ENCODE data around the gene TMEM132D. TPM values are rescaled to one million over a fixed set of nuclear protein-coding genes. Genes with fewer than 3 reads are reported as not detected.

Gene TMEM132D
- total RNA-seq, 1 experiment from 2014 or later, result 0.05 TPM

DNA sequence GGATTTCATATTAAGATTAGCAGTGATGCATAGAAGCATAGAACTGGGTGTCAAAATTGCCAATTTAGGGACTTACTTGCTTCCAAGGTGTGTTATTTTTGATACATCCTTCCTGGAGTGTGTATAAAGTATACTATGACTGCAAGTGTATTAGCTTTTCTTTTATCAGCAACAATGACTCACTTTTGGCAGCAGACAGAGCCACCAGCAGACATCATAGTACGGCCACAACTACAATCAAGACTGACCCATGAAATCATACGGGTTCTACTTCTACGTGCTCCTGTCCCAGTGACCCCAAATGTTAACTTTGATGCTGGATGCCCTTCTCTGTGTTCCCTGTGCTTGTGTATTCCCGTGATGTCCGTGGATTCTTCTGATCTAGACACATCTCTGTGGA is 443.9 kb downstream of the TMEM132D start:
- no peak for DNase-seq (ENCODE audit: low read depth)

DNA sequence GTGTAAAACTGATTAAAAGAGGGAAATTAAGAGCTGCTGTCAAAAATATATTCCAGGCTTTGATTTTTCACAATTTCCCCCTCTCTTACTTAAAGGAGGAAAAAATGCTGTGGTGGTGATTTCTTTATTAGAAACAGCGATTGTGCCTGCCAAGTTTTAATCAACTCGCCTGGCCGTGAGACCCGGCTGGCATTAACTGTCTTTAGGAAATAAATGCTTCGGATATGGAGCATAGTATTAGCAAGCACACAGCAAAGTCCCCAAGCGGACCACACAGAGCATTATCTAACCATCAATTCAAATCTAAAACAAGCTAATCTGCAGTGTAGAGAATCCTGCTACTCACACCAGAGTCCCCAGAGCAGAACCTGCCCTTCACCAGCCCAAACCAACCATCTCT is 457.1 kb downstream of the TMEM132D start:
- no peak for DNase-seq (ENCODE audit: low read depth)

DNA sequence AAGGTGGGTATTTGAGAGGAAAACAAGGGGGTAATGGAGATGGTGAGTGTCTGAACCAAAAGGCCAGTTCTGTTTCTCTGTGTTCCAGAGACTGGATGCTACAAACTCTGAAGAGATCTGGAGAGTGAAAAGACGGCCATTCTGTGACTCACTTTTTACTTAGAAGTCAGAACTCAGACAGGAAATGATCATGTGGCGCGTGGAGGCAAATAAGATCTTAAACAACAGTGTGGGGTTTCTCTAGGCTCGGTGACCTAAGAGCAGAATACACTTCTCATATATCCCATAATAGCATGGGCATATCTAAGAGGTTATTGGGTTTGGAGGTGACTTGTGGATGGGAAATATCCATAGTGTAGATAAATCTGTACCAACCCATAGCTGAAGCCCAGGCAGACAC is 463.5 kb downstream of the TMEM132D start:
- no peak for DNase-seq (ENCODE audit: low read depth)

DNA sequence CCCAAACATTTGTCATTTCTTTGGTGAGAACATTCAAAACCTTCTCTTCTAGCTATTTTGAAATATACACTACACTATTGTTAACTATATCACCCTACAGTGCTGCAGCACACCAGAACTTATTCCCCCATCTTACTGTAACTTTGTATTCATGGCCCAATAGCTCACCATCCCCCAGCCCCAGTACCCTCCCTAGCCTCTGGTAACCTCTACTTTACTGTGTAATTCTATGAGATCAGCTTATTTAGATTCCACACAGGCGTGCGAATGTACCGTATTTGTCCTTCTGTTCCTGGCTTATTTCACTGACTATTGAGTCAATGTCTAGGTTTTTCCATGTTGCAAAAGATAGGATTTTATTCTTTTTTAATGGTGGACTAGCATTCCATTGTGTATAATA is 469.0 kb downstream of the TMEM132D start:
- no peak for DNase-seq (ENCODE audit: low read depth)

DNA sequence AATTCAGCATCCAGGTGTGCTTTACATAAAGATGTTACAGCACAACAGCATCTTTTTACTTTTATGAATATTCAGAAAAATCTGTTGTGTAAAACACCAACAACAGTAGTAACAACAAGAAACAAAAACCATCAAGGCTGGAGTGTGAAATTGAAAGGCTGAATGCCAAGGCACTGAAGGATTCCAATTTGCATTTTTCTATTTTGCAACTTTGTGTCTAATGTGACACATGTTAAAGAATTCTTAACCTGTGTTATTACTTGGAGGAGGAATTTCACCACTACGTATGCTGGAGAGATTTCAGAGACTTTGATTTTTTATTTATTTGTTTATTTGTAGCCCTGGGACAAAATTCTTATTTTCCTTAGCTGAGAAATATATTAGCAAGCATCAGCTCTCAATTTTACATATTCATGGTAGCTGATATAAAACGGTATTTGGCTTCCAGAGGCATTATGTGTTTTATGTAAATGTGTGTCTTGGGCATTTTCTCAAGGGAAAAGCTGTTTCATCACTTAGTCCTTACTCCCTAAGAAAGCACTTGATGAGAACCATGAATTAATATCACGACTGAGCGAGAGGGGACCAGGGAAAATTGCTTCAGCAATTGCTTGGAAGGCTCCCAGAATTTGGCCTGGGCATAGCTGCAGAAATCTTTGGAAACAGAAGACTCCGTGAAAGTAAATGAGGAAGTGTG is 475.4 kb downstream of the TMEM132D start:
- no peak for DNase-seq (ENCODE audit: low read depth)

DNA sequence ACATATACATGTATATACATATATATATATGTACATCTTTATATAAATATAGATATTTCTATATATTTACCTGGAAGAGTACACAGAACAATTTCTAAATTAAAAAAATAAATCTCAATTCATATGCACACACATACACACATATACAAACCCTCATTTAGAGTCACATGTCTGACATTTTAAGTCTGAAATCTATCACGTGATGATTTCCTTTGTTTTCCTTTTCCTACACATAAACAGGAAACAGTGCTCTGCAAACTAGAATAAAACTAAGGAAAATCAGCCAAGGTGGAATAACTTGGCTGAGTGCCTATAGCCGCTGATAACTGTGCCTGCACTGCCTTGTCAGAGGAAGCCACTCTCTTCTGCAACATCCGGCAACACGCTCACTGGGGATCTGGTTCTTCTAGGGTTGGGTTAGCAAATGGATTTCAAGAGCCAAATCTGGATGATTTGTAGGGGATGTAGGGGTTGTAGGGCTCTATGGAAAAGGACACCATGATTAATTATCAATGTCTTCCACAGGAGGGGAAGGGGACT is 480.7 kb downstream of the TMEM132D start:
- DNase-seq (ENCODE audit: low read depth), result no peak

DNA sequence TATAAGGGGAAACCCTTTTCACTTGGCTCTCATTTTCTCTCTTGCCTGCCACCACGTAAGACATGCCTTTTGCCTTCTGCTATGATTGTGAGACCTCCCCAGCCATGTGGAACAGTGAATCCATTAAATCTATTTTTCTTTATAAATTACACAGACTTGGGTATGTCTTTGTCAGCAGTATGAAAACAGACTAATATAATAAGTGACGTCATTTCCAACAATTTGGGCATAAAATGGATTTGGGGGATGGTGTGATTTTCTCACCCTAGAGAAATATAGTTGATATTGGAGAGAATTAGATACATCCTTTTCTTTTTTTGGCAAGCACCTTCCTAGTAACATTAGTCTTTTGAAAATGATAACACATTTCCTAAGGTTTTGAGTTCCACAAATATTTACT is 490.5 kb downstream of the TMEM132D start:
- no peak for DNase-seq (ENCODE audit: low read depth)

DNA sequence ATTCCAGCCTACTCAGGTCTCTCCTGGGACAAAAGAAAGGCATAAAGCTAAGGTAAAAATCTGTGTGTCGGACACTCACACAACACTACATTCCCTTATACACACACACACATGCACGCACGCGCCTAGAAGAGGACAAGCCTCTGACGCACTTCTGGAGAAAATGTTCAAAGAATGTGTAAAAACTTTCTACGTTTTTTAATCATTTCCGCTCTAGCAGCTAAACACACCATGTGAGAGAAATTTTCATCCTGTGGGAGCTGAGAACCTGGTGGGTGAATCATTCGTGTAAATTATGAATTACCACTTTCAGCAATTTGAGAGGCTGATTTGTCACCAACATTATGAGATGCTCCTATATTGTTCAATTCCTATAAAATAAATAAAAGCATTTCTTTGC is 494.5 kb downstream of the TMEM132D start:
- no peak for DNase-seq (ENCODE audit: low read depth)

DNA sequence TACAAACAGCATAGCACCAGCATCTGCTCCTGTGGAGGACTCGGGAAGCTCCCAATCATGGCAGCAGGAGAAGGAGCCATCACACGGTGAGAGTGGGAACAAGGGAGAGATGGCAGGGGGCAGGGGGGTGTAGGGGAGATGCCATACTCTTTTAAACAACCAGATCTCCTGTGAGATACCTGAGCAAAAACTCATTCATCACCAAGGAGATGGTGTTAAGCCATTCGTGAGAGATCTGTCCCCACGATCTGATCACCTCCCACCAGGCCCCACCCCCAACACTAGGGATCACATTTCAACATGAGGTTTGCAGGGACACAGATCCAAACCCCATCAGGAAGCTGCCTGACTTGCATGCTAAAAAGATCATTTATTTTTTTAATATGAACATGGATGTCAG is 499.3 kb downstream of the TMEM132D start:
- DNase-seq (ENCODE audit: low read depth), result no peak

DNA sequence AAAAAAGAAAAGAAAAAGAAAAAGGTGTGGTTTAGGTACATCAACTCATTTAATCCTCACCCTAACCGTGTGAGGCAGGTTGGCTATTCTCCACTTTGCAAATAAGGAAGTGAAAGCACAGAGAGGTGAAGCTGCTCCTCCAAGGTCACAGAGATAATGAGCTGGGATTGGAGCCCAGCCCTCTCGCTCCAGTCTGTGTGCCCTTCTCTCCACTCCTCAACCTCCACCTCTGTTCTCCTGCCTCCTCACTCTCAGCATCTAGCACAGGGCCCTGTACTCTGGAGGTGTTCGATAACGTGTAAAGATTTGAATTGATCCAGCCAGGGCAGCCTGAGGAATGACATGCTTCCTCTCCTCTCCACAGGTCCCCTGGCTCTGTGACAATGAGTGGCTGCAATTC is 502.3 kb downstream of the TMEM132D start:
- DNase-seq (ENCODE audit: low read depth), result no peak

DNA sequence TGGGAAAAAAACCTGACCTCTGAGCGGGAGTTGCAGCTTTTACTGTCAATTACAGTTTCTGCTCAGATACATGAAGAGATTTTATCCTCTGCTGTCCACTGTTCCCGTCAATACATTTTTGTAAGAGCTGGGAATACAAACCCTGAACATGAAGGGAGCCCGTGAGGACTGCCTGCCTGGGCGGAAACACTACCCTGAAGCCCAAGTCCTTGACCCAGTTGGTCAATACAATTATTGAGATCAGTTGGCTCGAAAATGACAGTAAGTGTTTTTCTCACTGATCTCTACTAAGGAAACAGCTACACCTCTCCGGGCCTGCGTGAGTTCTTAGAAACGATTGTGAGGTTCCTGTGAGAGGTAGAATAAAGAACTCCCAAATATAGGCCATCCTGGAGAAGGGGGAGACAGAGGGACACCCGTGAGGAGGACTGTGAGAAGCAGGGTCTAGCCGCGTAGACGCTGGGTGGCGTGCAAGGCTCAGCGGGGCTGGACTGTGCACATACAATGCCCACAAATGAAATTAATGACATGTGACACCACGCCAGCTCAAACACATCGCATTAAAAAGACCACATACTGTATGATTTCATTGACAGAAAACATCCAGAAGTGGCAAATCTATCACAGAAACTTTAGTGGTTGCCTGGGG is 509.5 kb downstream of the TMEM132D start:
- no peak for DNase-seq (ENCODE audit: low read depth)

DNA sequence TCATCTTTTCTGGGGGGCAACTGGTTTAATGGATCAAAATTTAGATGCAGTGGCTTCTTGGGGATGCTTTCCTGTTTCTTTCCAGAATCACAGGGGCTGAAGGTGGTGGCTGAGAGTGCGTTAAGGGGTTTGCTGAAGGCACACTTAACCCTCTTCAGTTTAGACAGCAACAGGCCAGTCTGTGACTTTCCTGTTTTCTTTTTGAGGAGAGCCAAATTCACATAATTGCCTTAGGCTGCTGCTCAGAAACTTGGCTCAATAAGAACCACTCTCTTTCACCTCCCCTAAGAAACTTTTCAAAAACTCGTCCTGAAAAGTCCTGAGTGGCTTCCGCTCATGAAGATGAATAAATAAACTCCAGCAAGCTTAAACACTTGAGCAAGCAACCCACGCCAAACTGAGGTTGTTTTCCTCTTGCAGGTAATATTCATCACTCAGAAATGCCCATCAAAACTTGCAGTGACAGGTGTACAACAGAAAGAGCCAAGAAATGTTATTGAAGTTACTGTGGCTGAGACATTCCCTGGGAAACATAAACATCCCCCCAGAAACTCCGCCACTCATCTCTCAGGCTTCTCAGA is 510.4 kb downstream of the TMEM132D start:
- no peak for DNase-seq (ENCODE audit: low read depth)

DNA sequence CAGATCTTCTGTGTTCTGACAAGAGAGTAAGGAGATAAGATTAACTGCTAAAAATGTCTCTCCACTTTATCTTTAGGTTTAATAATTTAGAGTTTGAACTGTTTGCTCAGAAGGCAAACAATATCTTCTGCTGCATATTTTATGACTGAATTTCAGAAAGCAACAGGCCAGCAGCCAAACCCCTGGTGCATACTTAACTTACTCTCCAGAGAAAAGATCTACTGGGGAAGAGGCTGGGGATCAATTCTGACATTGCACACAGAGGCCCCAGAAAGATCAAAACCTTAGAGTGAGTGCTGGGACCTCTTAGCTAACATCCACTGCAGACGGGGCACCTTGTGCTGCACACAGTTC is 518.2 kb downstream of the TMEM132D start:
- no peak for DNase-seq (ENCODE audit: low read depth)

DNA sequence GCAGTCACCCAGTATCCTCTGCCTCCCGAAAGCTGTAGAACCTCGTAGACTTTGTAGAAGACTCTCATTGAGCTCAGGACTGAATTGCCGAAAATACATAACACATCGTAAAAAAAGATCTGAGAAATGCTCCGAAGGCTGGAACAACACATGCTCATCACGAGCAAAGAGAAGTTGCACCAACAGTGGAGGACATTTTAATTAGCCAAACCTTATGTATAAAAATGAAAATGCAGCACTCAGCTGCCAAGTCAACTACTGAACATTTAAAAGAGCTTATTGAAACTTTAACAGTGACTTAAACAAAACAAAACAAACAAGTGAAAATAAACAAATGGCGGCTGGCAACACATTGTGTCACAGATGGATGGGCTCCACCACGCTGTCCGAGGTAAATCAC is 519.9 kb downstream of the TMEM132D start:
- DNase-seq (ENCODE audit: low read depth), result no peak

DNA sequence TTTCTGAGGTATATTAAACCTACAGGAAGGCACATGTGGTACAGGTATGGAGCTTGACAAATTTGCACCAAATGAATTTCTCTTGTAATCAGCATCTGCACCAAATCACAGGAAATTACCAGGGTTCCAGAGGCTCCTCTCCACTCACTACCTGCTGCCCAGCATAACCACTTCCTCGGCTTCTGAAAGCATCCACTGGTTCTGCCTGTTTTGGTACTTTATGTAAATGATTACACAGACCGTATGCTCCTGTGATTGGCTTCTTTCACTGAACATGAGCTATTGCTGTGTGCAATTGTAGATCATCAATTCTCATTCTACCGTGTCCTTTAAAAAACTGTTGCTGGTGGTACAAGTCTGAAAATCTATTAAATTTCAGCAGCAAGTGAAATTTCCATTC is 522.1 kb downstream of the TMEM132D start:
- DNase-seq (ENCODE audit: low read depth), result no peak

DNA sequence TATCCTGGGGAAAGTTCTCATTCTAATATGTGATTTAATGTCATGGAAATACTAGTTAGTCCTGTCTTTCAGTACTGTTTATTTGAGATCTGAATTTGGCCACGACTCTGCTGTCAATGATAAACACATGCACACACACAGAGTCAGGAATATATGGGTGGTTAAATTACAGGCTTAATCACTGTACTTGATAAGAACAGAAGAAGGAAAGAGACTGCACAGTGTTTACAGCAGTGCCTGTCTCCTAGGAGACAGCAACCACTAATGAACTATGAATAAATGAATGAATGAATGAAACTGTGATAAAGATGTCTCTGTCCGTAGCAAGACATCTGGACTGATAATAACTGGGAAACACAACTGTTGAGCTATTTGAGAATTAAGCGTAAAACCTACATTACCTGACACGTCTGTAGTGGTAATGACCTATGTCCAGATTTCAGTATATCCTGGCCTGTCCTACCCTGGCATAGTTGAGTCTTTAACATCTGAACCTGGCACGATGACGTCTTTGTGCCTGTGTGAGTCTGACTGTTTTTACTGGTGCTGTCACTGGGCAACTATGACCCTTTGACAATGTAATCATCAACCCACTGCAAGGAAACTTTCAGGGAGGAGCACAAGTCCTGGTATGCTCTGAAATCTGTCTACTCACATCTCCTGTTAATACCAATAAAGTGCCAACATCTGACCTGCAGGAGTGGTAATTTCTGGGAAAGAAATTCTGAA is 524.6 kb downstream of the TMEM132D start:
- no peak for DNase-seq (ENCODE audit: low read depth)

DNA sequence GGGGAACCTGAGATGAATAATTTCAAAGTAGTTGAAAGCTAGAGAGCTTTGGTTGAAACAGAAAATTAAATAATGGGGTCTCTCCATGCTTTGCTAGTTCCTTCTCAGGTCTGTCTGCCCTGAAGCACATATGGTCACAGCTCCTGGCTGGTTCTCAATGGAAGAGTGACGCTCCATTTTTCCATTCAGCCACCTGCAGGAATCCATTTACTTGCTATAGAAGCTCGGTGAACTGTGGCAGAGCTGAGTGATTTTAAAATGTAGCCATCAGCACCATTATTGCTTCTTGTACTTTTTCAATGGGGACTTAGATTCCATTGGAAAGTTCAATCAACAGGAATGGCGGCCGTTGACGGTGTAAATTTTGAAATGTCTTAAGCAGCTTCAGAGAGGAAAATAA is 525.3 kb downstream of the TMEM132D start:
- no peak for DNase-seq (ENCODE audit: low read depth)

DNA sequence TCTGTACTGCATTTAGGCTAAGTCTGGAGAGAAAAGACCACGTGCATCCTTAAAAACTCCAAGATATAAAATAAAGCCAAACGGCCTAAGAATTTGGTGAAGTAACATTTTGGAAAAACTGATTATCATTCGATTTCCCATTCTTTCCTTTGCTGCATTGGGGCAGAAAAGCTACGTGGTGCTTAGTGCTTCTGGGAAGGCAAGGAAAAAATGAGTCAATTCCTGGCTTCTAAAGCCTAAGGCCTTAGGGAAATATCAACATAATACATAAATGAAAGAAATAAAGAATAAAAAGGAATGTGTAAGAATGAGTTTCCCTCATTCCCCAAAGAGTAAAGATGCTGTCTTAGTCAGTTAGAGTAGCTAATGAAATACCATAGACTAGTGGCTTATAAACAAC is 530.1 kb downstream of the TMEM132D start:
- DNase-seq (ENCODE audit: low read depth), result no peak

DNA sequence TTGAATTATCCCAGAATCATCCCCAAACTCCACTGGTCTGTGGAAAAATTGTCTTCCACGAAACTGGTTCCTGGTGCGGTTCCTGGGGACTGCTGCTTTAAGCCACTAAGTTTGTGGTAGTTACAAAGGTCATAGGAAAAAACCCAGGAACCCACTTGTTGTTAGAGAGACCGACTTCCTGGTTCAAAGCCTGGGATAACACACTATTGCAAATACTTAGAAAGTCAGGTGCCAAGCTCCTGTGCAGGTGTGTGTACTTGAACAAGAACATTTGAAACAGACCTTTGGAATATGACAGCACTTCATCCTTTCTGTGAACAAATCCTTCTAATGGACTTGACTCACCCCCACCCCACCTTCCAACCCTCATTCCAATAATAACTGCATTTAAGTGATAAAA is 530.9 kb downstream of the TMEM132D start:
- DNase-seq (ENCODE audit: low read depth), result no peak

DNA sequence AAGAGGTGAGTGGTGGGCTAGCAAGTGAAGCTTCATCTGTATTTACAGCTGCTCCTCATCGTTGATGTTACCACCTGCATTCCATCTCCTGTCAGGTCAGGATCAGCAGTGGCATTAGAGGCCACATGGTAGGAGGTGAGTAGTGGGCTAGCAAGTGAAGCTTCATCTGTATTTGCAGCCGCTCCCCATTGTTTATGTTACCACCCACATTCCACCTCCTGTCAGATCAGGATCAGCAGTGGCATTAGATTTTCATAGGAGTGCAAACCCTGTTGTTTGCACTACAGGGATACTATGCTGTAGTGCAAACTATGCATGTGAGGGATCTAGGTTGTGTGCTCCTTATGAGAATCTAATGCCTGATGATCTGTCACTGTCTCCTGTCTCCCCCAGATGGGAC is 531.5 kb downstream of the TMEM132D start:
- no peak for DNase-seq (ENCODE audit: low read depth)

DNA sequence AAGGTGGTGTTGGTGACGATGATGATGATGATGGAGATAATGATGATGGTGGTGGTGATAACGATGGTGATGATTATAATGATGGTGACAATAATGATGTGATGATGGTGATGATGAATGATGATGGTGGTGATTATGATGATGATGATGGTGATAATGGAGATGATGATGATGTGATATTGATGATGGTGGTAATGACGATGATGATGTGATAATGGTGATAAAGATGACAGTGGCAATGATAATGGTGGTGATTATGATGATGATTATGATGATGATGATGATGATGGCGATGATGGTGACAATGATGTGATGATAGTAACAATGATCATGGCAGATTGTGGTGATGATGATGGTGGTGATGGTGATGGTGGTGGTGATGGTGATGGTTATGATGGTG is 532.6 kb downstream of the TMEM132D start:
- DNase-seq (ENCODE audit: low read depth), result no peak

DNA sequence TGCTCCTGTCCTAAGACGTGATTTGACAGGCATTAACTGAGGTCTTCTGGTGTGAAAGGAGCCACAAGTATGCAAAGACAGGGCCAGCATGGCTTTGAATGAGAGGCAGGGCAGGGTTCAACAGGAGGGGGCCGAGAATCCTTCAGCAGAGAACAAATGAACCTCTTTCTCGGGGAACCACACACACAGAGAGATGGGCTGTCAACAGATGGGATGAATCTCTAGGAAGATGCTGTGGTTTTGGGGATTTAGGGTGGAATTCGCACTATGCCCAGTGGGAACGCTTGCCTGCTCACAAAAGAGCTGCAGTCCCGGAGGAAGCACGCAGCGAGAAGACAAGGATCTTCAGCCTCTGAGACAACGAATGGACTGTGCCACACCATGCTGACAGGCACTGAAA is 537.2 kb downstream of the TMEM132D start:
- no peak for DNase-seq (ENCODE audit: low read depth)

DNA sequence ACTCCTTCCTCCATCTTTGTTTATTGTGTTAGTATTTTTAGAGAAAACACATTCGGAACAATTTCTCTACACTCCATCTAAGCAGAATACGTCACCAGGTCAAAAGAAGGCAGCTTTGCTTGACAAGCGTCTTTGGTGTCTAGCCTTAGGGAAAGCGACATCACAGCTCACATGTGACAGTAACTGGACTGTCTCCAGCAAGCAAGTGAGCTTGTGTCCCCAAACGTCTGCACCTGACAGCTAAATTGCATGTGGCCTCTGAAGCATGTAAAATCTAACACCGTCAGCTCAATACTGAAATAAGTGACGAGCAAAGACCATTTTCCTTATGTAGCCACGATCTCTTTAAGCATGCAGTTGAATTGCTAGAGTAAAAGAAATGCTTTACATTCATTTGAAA is 540.8 kb downstream of the TMEM132D start:
- no peak for DNase-seq (ENCODE audit: low read depth)

Measured in M059J (cell line).